A549 (cell line): ENCODE results near the gene SERPINE2. TPM values are rescaled to one million over a fixed set of nuclear protein-coding genes. Genes with fewer than 3 reads are reported as not detected.

Experiments
- ATAC-seq, 2 experiments: fragments of 200-7000 bp in 1 of 2; fragments of >200 bp in 1 of 2; cut with Nextera tagmentation in 1 of 2; cut with Tn5 transposase in 1 of 2; 3 replicates each; pipeline versions ENCODE4 v1.8.0 to v1.9.1; 2018 to 2020; ENCODE audit warnings: mild to moderate bottlenecking in 1 of 2, moderate library complexity in 1 of 2
- CTCF ChIA-PET: fragments of 300-600 bp; sonication (Branson Sonifier 250); formaldehyde crosslinking; extraction: SDS; loops from one replicate; lab custom pipeline; 2021; ENCODE audit warnings: antibody characterized with exemption, inconsistent platforms; lab: Yijun Ruan, JAX
- POLR2A ChIA-PET: fragments of 350-600 bp; formaldehyde crosslinking; extraction: SDS; loops from one replicate; lab custom pipeline; 2021; ENCODE audit warnings: antibody characterized with exemption, inconsistent platforms; lab: Yijun Ruan, JAX
- DNase-seq, 2 experiments: peaks; one replicate each; pipeline versions ENCODE4 v3.0.0 to v3.0.0-alpha.2; 2011 to 2016; ENCODE audit warnings: low read depth in 1 of 2, low spot score in 1 of 2
- FAIRE-seq: peaks from 2 replicates; lab custom pipeline; 2011; peaks lifted over from hg19 to GRCh38; lab: Jason Lieb, UNC
- H3K27ac ChIP-seq, 2 experiments: fragments of >200 bp; sonication (Bioruptor Twin); formaldehyde crosslinking; 3 replicates each; pipeline ENCODE4 v1.5.1; 2016 to 2017
- H3K4me1 ChIP-seq: fragments of >200 bp; sonication (Bioruptor Twin); formaldehyde crosslinking; 3 replicates; pipeline ENCODE4 v1.6.1; 2016
- H3K4me2 ChIP-seq: fragments of >200 bp; sonication (Bioruptor Twin); formaldehyde crosslinking; 3 replicates; pipeline ENCODE4 v1.6.1; 2016
- H3K4me3 ChIP-seq: fragments of >200 bp; sonication (Bioruptor Twin); formaldehyde crosslinking; 3 replicates; pipeline ENCODE4 v1.5.1; 2016
- H3K9me3 ChIP-seq: fragments of >200 bp; sonication (Bioruptor Twin); formaldehyde crosslinking; 3 replicates; pipeline ENCODE4 v1.6.1; 2016
- BHLHE40 ChIP-seq: IDR thresholded peaks from 2 replicates; pipeline ENCODE4 v1.6.1; 2012; ENCODE audit warnings: low read depth, low read length, inconsistent platforms
- CBX8 ChIP-seq: fragments of 200-600 bp; sonication (generic); IDR thresholded peaks from 2 replicates; pipeline ENCODE4 v1.6.1; 2016
- CEBPB ChIP-seq, 2 experiments: fragments of >200 bp in 1 of 2; sonication (Bioruptor Twin) in 1 of 2; formaldehyde crosslinking in 1 of 2; IDR thresholded peaks; 2 replicates each; pipeline ENCODE4 v1.6.1; 2012 to 2016
- EHF ChIP-seq: fragments of 250-450 bp; sonication (Bioruptor Pico); IDR thresholded peaks from 2 replicates; pipeline ENCODE4 v1.5.0; 2020; ENCODE audit warnings: mild to moderate bottlenecking
- FOSB ChIP-seq: fragments of 250-450 bp; sonication (Bioruptor Pico); IDR thresholded peaks from 2 replicates; pipeline ENCODE4 v1.5.0; 2020; ENCODE audit warnings: mild to moderate bottlenecking, moderate library complexity
- HEYL ChIP-seq: fragments of 250-450 bp; sonication (Bioruptor Pico); IDR thresholded peaks from 2 replicates; pipeline ENCODE4 v1.8.0; 2021; ENCODE audit warnings: mild to moderate bottlenecking, moderate library complexity
- HOXB5 ChIP-seq: fragments of 250-450 bp; sonication (Bioruptor Pico); IDR thresholded peaks from 2 replicates; pipeline ENCODE4 v1.5.0; 2020; ENCODE audit warnings: mild to moderate bottlenecking, moderate library complexity
- JUNB ChIP-seq: fragments of >200 bp; sonication (Bioruptor Twin); formaldehyde crosslinking; IDR thresholded peaks from 2 replicates; pipeline ENCODE4 v1.6.1; 2016
- KDM1A ChIP-seq: fragments of 200-600 bp; sonication (generic); IDR thresholded peaks from 2 replicates; pipeline ENCODE4 v1.6.1; 2016; ENCODE audit warnings: low read depth, mild to moderate bottlenecking
- KDM5A ChIP-seq: fragments of 200-600 bp; sonication (generic); IDR thresholded peaks from 2 replicates; pipeline ENCODE4 v1.6.1; 2016; ENCODE audit warnings: antibody characterized with exemption, mild to moderate bottlenecking
- RAD21 ChIP-seq, 2 experiments: fragments of >200 bp in 1 of 2; sonication (Bioruptor Twin) in 1 of 2; formaldehyde crosslinking in 1 of 2; IDR thresholded peaks in 1 of 2; conservative IDR thresholded peaks in 1 of 2; 2 replicates in 1 of 2; 3 replicates in 1 of 2; pipeline ENCODE4 v1.6.1; 2012 to 2018; ENCODE audit warnings: inconsistent platforms in 1 of 2
- RNF2 ChIP-seq: fragments of 200-600 bp; sonication (generic); IDR thresholded peaks from 2 replicates; pipeline ENCODE4 v1.6.1; 2016; ENCODE audit warnings: low read depth, mild to moderate bottlenecking, antibody characterized with exemption, moderate library complexity, borderline replicate concordance
- USF2 ChIP-seq: fragments of 450-650 bp; IDR thresholded peaks from 2 replicates; pipeline ENCODE4 v1.6.1; 2014; ENCODE audit warnings: antibody characterized with exemption
- ZC3H11A ChIP-seq: fragments of 450-650 bp; IDR thresholded peaks from 2 replicates; pipeline ENCODE4 v1.6.1; 2014; ENCODE audit warnings: antibody characterized with exemption, mild to moderate bottlenecking
- ZNF302 ChIP-seq: fragments of 250-450 bp; sonication (Bioruptor Pico); IDR thresholded peaks from 2 replicates; pipeline ENCODE4 v1.9.0; 2021; ENCODE audit warnings: inconsistent platforms, mild to moderate bottlenecking, moderate library complexity
- WGBS: methylation state at CpG from one replicate; pipeline ENCODE4 v1.1.6; 2017; ENCODE audit errors: missing lambda C conversion rate; 5-methylcytosine and 5-hydroxymethylcytosine counted together
- polyA plus RNA-seq, 4 experiments: library from polyadenylated mRNA; depleted of rRNA in 3 of 4; stranded (reverse); fragments of >200 nt; fragmentation: RNase III in 1 of 4; extraction: RNeasy Plus Mini Kit Qiagen cat#74134 plus additional on column Dnase treatment in 1 of 4; gene quantifications; 2 replicates in 3 of 4; 3 replicates in 1 of 4; pipeline ENCODE4 v1.2.3, GENCODE V29; 2011 to 2017
- TF ChIP-seq, protein P1 (sequence below): fragments of 250-450 bp; sonication (Bioruptor Pico); IDR thresholded peaks from 2 replicates; pipeline ENCODE4 v1.5.0; 2021; ENCODE audit warnings: mild to moderate bottlenecking, moderate library complexity, borderline replicate concordance
- TF ChIP-seq, protein P2 (sequence below): IDR thresholded peaks from 2 replicates; pipeline ENCODE4 v1.6.1; 2012
- TF ChIP-seq, protein P3 (sequence below): fragments of >200 bp; sonication (Bioruptor Twin); formaldehyde crosslinking; IDR thresholded peaks from 3 replicates; pipeline ENCODE4 v1.6.1; 2016
- TF ChIP-seq, protein P4 (sequence below): fragments of 250-450 bp; sonication (Bioruptor Pico); IDR thresholded peaks from 2 replicates; pipeline ENCODE4 v1.5.0; 2020; ENCODE audit warnings: low read depth, mild to moderate bottlenecking, moderate library complexity

The SERPINE2 gene
- polyA plus RNA-seq, 2 of the 4 experiments (the other 2 are of a cell fraction) = 58.6 to 88.2 TPM

DNA sequence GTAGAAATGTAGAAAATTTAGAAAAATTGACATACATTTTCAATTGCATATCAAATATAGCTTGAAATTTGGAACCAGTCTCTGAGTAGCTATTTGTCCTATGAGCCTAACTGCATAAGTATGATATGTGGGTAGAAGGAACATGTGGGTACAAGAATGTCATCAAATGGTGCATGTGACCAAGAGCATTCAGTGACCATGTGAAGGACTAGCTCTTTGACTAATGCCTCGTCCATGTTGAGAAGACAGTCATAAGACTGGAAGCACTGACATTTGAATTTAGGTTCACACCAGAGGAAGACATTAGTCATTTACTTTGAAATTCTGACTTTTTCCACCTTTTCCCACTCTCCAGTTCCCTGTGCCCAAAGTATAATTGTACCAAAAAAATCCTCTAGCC lies 69.2 kb downstream of the SERPINE2 start:
- peak in 1 of 2 experiments; percentile 46; a peak in 3 of 6 replicates for ATAC-seq
- TF ChIP-seq, protein P1, sequence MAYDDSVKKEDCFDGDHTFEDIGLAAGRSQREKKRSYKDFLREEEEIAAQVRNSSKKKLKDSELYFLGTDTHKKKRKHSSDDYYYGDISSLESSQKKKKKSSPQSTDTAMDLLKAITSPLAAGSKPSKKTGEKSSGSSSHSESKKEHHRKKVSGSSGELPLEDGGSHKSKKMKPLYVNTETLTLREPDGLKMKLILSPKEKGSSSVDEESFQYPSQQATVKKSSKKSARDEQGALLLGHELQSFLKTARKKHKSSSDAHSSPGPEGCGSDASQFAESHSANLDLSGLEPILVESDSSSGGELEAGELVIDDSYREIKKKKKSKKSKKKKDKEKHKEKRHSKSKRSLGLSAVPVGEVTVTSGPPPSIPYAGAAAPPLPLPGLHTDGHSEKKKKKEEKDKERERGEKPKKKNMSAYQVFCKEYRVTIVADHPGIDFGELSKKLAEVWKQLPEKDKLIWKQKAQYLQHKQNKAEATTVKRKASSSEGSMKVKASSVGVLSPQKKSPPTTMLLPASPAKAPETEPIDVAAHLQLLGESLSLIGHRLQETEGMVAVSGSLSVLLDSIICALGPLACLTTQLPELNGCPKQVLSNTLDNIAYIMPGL = no peak
- no peak for TF ChIP-seq HEYL (CRISPR knock-in tag)
- TF ChIP-seq BHLHE40 = no peak
- TF ChIP-seq RNF2 = no peak
- TF ChIP-seq, protein P2, sequence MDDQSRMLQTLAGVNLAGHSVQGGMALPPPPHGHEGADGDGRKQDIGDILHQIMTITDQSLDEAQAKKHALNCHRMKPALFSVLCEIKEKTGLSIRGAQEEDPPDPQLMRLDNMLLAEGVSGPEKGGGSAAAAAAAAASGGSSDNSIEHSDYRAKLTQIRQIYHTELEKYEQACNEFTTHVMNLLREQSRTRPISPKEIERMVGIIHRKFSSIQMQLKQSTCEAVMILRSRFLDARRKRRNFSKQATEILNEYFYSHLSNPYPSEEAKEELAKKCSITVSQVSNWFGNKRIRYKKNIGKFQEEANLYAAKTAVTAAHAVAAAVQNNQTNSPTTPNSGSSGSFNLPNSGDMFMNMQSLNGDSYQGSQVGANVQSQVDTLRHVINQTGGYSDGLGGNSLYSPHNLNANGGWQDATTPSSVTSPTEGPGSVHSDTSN = no peak
- TF ChIP-seq KDM5A = no peak
- TF ChIP-seq JUNB = no peak
- TF ChIP-seq USF2 = no peak
- TF ChIP-seq KDM1A = no peak
- TF ChIP-seq CEBPB (IDR thresholded peaks at IDR 0.05) = no peak
- no peak for TF ChIP-seq RAD21 (conservative IDR thresholded peaks at IDR 0.05 in 1 of 2, IDR thresholded peaks at IDR 0.05 in 1 of 2)
- H3K9me3 ChIP-seq = no peaks in the 10 kb centered on the region
- no peak for DNase-seq
- H3K27ac ChIP-seq = no peak overlapping the region
- H3K4me2 ChIP-seq = no peak overlapping the region
- WGBS = 86% methylated on average over 1 of the region's 1 CpG
- H3K4me1 ChIP-seq = no peaks in the 10 kb centered on the region
- no peak overlapping the region for H3K4me3 ChIP-seq
- ChIA-PET POLR2A (interaction anchor here (1.4 kb wide), 1 partner anchor 315 kb away, joined by 4 read pairs; no protein-coding TSS in a partner anchor), CTCF (interaction anchor here (0.7 to 8.6 kb wide), 50 partner anchors 9 to 998 kb away, joined by 3 to 148 read pairs (median 5); partner anchors contain the start of gene MRPL44)
- FAIRE-seq = no peak

- H3K4me3 ChIP-seq = no peak overlapping the region
- no peak overlapping the region for H3K4me2 ChIP-seq
- FAIRE-seq (no peak), DNase-seq (no peak), ATAC-seq (no peak)
- TF ChIP-seq CBX8 (no peak), ZNF302 (CRISPR knock-in tag) (no peak), HOXB5 (CRISPR knock-in tag) (no peak), ZC3H11A (no peak), FOSB (no peak), EHF (no peak)
- TF ChIP-seq, protein P3, sequence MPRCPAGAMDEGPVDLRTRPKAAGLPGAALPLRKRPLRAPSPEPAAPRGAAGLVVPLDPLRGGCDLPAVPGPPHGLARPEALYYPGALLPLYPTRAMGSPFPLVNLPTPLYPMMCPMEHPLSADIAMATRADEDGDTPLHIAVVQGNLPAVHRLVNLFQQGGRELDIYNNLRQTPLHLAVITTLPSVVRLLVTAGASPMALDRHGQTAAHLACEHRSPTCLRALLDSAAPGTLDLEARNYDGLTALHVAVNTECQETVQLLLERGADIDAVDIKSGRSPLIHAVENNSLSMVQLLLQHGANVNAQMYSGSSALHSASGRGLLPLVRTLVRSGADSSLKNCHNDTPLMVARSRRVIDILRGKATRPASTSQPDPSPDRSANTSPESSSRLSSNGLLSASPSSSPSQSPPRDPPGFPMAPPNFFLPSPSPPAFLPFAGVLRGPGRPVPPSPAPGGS = no peak
- TF ChIP-seq, protein P4, sequence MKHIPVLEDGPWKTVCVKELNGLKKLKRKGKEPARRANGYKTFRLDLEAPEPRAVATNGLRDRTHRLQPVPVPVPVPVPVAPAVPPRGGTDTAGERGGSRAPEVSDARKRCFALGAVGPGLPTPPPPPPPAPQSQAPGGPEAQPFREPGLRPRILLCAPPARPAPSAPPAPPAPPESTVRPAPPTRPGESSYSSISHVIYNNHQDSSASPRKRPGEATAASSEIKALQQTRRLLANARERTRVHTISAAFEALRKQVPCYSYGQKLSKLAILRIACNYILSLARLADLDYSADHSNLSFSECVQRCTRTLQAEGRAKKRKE (CRISPR knock-in tag) = no peak
- no peak overlapping the region for H3K27ac ChIP-seq
- POLR2A ChIA-PET = no interaction called here
- no peaks in the 10 kb centered on the region for H3K9me3 ChIP-seq
- 0% methylated on average over 1 of the region's 3 CpGs for WGBS
- H3K4me1 ChIP-seq = no peaks in the 10 kb centered on the region
- CTCF ChIA-PET = interaction anchor here (0.9 to 8.6 kb wide), 29 partner anchors 8 to 997 kb away, joined by 3 to 148 read pairs (median 7); partner anchors contain the start of gene MRPL44
These were observed 69.8 kb downstream of the SERPINE2 start for GRCh38 chr2:223969315-223969714.
